ENCODE data around the gene LIN28B.

Gene LIN28B

DNA sequence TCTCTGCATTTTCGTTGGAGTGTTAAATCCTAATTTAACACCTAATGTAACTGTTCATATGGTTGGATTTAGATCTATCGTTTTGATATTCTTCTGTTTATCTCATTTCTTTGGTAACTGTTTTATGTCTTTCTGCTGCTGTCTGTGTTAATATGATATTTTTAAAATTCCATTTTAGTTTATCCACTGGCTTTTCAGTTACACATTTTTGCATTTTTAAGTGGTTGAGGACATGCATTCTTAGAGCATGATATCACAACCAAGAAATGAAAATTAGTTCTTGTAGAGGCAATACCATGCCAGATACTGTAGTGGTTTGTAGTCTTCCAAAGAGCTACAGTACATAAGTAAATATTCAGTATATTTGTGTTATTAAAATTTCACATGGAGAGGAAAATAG lies 58.6 kb downstream of the LIN28B start:
- no peak for DNase-seq

DNA sequence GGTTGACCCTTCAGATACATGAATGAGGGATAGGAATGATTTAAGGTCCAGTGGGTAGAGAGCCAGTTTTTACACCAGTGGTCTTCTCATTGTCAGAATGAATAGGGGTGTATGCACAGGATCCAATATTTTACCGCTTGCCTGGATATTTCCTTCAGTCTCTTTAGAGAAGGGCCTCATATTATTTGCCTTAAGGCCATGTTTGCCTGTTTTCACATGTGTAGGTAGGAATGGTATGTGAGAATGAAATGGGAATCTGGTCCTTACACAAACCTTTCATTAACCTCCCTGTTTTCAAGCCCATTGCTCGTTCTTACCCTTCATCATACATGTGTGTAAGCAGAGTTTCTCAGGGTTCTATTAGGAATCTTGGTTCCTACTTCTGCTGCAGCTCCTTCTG lies 62.4 kb downstream of the LIN28B start:
- DNase-seq, result no peak

DNA sequence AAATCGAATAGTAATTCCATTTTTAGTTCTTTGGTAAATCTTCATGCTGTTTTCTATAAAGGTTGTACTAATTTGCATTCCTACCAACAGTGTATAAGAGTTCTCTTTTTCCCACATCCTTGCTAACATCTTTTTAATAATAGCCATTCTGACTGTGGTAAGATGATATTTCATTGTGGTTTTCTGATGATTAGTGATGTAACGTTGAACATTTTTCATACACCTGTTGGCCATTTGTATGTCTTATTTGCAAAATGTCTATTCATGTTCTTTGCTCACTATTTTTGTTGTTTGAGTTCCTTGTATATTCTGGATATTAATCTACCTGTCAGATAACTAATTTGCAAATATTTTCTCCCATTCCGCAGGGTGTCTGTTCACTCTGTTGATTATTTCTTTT lies 64.5 kb downstream of the LIN28B start:
- no peak for DNase-seq

DNA sequence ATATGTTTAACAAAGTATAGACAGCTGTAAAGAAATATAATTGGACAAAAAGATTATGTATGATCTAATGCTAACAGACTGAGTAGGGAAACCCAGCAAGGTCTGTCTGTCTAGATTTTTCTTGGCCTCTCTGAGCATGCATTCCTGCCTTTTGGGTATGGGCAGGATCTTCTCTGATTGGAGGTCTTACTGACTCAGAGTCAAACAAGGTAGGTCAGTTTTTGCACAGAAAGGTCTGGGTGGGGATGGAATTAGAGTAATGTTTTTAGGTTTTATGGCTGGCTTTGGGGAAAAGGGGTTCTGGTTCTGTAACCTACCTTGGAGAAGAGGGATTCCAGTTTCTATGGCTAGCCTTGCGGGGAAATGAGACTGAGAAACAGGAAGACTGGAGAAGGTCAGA lies 65.5 kb downstream of the LIN28B start:
- DNase-seq, result no peak

DNA sequence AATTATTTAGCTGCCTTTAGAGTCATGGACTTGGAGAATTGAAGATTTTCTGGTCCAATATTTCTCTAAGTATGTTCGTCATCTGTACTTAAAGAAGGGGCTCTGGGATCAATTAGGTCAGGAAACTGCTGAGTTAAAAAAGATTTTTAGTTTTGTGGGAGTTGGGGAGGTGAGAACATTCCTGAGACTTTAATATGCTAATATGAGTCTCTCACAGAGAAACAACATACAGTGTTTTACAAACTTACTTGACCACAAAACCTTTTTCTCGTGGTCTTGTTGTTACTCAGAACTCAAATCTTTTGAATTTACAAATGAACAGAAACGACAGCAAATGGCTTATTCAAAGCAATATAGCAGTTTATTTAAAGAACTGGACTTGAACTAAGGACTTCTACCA lies 67.9 kb downstream of the LIN28B start:
- DNase-seq, result no peak

DNA sequence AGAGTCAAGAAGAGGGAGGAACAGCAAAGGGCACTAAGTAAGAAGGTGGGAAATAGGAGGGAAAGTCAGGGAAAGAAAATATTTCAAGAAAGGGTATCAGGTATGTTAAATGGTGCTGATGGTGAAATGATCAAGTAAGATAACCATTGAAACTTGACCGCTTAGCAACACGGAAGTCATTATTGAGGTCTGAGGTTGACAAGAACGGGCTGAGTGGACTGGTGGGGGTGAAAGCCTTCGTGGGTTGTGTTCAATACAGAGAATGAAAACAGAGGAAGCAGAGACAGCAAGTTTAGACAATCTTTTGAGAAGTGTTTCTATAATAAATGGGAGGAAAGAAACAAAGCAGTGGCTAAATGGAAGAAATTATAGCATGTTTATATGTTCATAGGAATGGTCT lies 72.0 kb downstream of the LIN28B start:
- no peak for DNase-seq

DNA sequence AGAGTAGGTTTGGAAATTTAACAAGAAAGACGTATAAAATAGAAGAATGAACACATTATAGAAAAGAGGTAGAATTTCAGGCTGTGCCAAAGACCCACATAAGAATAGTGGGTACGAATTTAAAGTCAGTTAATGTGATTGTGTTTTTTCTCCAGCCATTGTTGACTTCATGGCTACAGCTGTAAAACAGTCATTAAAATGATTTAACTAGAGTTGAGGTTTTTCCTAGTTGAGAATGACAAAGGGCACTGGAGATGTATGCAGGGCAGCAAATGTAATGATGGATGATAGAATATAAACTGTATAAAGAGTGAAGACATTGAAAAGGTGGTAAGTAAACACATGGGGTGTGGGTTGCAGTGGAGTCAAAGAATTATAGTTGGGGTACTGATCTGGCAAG lies 72.7 kb downstream of the LIN28B start:
- DNase-seq, result no peak

DNA sequence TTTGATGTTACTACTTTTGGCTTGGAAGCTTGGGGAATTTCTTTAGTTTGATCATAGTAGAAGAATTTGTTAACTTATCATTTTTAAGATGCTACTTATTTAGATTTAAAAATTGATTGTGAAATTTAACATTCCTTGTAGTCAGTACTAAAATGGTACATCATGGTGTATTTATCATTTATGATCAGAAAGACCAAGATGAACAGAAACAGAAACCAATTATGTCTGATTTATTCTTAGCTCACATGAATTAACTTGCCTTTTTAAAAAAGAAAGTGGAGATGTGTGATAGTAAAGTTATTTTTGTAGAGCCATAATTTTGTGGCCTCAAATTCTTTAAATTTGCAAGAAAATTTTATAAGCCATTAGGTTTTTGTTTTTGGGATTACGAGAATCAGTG lies 77.6 kb downstream of the LIN28B start:
- DNase-seq, result no peak

DNA sequence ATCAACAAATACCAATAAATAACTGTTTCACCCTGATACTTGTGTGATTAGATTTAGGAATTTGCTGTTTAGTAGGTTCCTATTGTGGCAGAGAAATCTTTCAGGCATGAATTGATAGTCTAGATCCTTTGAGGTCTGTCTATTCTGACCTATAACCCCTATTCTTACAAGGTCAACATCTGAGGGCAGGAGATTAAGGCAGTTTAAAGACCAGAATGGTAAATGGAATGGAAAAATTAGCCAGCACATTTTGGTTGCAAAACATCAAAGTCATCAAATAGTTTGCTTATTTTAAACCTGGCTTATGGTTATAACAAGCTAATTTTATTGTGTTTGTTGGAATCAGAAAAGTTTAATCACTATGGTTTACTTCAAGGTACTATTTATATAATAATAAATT lies 78.4 kb downstream of the LIN28B start:
- no peak for DNase-seq

DNA sequence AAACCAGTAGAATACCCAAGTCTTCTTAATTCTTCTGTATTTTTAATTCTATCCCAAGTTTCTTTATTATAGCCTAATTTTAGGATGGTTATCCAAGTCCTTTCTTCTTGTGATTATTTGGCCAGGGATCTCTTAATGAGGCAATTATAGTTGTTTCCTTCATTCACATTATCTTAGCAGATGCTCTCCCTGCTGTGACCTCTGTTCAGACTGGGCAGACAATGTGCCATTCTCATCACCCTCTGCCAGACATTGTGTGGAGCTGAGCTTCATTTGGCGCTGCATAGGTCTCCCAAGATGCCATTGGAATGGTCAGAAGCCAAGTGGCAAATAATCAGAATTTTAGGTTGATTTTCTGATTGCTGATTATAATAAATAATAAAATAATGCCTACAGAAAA lies 79.4 kb downstream of the LIN28B start:
- DNase-seq, result no peak

DNA sequence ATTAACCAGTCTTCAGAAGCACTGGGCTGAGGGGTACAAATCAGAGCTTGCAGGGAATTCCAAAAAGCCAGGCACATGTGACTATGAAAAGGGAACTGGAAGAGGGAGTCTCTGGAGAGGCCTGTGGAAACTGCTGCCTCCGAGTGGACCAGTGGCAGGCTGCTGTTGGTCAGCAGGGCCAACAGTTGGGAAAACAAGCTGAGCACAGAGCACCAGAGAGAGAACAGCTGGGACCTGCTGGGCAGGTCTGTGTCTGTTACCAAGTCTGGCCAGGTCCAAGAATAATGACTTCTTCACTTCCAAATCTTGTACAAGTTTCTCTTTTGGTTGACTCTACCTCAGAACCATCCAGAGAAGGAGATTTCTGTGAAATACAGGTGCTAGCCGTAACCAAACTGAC lies 81.4 kb downstream of the LIN28B start:
- no peak for DNase-seq

DNA sequence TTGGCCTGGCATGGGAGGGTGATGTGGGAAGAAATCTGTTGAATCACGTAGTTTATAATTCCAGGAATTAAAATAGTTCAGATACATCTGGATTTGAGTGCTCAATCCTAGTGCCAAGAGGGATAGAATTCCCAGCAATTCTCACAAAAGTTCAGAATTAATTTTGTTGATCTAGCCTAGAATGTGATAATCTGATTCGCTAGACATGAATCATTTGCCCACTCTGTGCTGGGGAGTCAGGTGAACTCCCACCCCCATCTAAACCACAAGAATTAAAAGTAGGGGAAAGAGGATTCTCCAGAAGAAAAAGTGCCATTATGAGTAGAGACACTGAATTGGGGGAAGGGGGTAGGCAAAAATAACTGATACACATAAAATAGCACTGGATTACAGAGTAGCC lies 85.0 kb downstream of the LIN28B start:
- no peak for DNase-seq

DNA sequence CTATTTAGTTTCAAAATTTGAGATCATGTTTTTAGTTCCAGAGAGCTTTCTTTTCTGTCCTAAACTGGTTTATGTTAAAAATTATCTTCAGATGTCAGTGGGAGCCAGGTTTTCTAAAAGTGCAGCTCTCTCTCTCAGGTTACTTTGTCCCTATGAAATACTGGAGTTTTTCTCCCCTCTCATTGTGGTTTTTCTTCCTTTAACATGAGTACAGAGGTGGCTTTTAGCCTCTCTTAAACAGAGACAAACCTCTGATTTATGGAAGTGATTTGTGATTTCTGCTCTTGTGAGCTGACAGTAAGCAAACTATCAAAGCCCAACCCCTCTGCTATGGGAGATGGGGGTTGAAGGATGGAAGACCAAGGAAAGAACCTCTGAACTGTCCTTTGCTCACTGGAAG lies 85.7 kb downstream of the LIN28B start:
- DNase-seq, result no peak

DNA sequence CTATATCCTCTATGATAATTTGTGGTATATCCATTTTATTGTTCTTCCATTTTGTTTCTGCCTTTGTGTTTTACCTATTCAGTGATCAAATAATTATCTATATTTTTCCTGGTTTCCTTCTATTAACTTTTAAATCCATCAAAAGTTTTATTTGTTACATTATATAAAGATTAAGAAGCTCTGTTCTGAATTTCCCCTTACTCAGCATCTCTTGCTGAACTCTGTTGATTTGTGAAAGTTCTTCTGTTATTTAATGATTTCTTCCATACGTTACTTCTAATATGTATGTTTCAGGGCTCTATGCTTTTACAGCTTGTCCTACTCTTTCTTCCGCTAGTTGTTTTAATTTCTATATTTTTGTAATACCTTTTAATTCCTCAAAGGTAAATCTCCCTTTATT lies 87.1 kb downstream of the LIN28B start:
- DNase-seq, result no peak

DNA sequence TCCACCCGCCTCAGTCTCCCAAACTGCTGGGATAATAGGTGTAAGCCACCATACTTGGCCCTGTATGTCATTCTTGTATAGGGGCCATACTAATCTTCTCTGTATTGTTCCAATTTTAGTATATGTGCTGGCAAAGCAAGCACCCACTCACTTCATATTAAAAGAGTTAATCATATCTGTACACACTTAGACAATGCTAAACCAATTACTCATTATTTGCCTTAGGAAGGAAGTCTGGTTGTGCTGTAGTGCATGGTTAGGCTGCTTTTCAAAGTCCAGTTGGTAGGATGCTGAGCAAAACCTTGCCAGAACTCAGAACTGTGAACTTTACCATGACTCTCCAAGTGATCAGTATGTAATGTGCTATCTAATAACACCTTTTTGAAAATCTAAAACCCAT lies 88.6 kb downstream of the LIN28B start:
- no peak for DNase-seq

DNA sequence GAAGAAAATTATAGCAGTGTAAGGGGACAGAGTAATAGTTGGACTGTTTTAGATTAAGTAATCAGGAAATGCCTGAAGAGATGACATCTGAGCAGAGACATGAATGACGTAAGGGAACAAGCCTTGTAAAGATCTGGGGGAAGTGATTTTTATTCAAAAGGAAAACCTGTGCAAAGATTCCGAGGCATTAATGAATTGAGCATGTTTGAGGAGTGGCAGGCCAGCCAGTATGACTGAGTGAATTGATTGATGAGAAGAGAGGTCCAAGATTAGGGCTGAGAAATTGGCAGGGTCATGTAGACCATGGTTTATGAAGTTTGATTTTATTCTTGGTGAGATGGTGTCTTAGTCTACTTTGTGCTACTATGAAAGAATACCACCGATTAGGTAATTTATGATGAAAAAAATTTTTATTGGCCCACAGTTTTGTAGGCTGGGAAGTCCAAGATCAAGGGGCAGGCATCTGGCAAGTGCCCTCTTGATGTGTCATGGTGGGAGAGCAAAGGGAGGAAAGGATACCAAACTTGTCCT lies 95.1 kb downstream of the LIN28B start:
- no peak for DNase-seq

DNA sequence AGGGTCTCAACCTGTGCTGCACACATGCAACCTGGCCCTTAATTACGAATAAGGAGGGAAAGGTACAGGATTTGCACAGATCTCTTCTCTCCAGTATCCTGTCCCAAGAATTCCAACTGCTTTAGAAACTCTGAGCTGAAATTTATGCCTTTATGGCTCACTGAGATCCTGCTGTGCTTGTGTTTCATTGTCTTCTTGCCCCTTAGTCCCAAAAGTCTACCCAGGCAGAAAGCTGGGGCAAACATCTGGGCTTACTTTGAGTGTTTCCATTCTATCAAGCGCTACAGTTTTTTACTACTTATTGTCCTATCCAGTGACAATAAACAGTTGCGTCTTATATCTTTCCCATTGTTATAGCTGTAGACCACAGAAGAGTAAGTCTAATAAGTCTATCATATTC lies 99.7 kb downstream of the LIN28B start:
- DNase-seq, result no peak

DNA sequence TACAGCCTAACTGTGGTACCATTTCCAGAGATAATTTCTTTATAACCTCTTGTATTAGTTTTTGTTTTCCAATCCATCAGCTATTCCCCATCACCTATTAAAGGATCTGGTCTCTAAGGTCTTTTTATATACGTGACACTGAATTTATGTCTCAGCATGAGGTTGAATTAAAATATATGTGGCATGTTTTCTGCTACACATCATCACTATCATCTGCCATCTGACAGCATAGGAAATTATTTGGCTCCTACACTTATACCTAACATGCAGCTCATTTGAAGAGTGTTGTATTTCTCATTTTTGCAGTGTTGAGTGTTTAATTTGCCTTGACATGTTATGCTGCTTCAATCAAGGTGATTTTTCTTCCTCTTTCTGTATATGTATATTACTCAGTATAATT lies 100.3 kb downstream of the LIN28B start:
- DNase-seq, result no peak

DNA sequence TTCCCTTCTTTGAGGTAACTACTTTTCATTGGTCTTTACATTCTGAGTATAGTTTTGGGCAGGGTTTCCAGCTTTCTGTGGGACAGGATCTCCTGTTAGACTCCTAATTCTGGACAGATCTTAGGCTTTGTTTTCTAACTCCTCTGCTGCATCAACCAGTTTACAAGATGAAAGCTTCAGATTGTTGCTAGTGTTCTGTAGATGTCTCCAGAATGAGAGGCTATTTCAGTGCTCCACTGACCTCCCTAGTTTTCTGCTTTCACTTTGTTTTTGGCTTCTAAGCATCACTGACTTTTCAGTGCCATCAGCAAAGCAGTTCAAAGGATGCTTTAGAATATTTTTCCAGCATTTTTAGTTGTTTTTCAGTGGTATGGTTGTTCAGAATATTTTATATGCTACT lies 101.4 kb downstream of the LIN28B start:
- DNase-seq, result no peak

DNA sequence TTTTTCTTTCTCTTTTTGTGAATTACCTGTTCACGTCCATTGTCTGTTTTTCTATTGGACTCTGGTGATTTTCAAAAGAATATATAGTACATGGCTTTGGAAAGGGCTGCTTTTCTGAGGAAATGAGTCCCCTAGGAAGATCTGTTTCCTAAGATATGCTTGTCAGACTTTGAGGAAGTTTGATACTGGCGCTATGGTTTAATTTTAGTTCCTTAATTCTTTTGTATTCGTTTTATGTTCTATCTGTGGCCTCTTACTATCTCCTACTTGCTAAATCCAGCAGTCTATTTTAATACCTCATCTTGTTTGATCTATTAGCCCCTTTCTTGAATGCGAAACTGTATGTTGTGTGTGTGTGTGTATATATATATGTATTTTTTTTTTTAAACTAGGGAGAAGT lies 101.9 kb downstream of the LIN28B start:
- DNase-seq, result no peak

DNA sequence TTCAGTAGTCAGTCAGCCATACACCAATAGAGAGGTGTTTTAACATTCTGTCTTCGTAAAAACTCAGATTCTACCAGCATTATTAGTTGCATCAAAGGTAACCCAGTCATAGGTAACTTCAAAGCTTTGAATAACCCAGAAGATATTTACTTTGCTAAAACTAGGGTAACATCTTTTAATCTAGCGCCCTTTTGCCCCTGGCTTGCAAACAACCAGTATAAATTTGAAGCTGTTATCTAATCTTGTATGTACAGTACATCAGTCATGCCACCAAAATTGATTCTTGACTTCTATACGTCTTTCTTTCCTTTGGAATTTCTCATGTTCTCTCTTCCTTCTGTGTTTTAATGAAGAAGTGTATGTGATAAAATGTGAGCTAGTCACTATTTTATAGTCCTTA lies 109.3 kb downstream of the LIN28B start:
- no peak for DNase-seq

DNA sequence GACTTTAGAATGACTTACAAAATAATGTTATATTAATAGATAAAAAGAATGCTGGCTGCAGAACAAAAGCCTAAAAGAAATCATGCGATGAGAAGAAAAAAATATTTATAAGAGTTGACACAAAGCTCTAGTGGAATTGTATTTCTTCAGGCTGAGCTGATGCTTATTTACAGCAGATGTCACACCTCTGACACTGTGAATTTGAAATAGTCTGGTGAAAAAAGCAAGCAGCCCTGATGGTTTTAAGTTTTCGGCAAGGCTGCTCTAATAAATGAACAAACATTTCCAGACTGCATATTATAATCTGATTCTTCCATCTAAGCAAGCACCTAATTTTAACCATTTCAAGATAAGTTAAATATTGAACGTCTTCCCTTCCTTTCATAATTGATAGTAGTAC lies 109.9 kb downstream of the LIN28B start:
- DNase-seq, result no peak

DNA sequence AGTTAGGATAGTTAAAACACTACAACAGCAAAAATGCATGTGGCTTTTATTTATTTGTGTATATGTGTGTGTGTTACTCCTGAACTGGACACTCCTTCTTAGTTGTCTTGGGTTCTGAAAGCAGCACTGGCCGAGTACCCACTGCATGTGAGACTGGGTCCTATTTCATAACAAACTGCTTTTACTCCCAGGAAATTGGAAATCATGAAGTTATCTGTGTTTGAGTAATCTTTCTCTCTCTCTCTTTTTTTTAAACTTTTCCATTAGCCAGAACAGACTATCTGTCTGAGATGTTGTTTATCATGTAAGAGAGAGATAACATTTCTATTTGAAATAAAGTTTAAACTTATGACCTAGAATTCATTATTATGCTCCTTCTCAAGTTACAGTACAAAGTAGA lies 110.4 kb downstream of the LIN28B start:
- DNase-seq, result no peak

DNA sequence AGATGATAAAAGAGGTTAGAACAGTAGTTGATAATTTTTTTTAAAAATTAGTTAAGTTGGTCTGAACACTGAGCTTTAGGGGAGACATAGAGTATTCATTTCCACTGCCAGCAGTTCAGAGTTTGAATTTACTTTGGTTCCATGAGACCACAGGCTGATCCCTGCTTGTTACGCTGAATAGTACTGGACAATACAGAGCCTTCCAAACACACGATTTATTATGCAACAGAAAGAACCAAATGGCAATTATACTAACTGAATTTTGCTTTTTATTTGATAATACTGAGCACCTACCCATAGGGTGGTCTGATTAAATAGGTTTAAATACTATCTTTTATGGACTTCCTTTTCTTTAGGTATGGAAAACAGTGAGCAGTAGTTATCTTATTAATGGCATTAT lies 111.5 kb downstream of the LIN28B start:
- DNase-seq, result no peak

DNA sequence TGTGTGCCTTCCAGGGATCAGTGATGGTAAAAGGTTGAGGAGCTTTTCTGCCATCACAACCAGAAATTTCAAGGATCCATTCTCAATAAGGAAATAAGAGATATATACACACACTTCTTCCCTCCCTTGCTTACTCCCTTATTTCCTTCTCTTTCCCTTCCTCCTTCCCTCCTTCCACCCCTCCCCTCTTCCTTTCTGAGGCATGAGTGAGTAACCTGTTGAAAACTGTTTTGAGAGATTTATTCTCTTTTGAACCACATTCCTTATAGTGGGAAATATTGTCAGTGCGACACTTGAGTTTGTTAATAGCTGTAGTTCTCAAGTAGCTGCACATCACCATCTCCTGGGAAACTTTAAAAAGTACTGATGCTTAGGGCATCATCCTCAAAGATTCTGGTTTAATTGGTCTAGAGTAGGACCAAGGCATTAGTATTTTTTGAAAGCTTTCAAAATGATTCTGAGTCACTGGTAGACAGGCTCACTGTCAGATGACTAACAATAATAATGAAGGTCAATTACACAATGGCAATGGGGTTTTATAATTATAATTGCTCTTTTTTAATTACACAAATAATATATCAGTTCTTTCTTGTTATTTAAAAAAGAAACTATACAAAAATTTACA lies 113.0 kb downstream of the LIN28B start:
- DNase-seq, result no peak

DNA sequence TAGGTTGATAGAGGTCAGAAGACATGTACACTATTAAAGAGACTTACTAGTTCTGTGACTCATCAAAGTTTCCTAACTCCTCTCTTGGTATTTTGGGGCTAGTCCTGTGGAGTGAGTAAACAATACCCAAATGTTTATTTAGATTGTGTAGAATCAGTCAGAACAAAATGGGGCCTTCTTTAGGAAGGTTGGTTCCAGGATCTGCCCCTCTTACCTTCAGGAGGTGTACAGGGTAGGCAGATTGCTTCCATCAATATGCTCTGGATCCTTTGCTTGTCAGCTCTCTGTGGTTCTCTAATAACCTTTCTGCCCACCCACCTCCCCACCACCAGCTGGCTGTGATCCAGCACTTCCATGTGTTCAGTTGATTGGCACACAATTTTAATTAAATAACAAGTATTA lies 115.9 kb downstream of the LIN28B start:
- DNase-seq, result no peak
